HG02763 (cell line): Measurements from ENCODE around the gene GPC2.

Source experiments
- ATAC-seq: cut with Tn5 transposase; IDR thresholded peaks from one replicate; pipeline ENCODE4 v1.9.1; 2021; ENCODE audit warnings: mild to moderate bottlenecking, moderate library complexity; ENCODE audit not compliant: unreplicated experiment

The GPC2 gene

DNA sequence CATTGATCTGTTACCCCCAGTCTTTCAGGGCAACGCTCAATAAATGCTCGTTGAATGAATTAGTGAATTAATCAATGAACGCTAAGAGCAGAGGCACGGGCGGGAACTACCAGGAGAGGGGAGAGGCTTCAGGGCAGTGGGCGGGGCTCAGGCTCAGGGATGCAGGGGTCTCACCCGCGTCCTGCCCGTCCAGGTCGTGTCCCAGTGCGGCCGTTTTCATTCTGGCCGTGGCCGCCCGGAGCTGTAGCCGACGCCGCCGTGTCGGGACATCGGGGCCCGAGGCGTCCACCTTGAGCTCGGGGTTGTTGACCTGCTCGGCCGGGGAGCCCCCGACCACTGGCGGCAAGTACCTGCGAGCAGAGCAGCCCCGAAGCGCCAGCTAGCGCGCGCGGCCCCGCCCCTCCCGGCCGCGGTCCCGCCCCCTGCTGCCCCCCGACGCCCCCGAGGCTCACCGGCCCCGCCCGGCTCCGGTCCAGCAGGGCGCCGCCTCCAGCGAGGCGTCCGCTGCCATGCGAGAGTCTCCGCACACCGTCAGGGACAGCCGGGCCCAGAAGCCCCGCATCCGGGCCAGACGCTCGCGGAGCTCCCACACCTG is 6.0 kb downstream of the GPC2 start:
- ATAC-seq, result no peak

DNA sequence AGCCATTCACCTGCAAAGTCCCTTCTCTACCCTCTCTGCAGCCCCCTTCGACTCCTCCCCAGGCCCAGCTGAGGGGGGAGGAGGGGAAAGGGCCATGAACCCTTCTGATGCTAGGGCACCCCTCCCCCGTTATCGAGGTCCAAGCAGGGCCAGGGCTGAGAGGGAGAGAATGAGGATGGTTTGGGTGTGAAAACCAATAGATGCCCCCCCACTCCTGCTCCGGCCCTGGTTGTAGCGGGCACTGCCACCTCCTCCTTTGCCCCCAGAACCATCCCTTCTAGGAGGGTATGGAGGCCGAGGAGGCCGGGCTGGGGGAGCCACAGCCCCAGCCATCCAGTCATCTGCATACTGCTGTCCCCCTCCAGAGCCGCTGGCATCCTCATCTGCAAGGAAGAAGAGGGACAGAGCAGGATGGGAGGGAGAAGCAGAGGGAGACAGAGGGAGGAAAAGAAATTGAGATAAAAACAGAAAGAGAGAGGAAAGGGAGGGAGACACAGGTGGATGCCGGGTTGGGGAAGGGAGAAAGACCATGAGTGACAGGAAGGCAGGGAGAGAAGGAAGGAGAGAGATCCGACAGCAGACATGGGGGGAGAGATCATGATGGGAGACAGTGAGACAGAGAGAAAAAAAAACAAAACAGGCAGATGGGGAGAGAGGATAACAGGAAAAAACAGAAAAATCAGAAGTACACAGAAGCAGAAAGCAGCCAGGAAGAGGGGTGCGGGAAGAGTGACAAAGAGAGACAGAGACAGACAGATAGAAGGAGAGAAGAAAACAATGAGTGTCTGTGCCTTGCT is 6.9 kb downstream of the GPC2 start:
- ATAC-seq, result no peak

DNA sequence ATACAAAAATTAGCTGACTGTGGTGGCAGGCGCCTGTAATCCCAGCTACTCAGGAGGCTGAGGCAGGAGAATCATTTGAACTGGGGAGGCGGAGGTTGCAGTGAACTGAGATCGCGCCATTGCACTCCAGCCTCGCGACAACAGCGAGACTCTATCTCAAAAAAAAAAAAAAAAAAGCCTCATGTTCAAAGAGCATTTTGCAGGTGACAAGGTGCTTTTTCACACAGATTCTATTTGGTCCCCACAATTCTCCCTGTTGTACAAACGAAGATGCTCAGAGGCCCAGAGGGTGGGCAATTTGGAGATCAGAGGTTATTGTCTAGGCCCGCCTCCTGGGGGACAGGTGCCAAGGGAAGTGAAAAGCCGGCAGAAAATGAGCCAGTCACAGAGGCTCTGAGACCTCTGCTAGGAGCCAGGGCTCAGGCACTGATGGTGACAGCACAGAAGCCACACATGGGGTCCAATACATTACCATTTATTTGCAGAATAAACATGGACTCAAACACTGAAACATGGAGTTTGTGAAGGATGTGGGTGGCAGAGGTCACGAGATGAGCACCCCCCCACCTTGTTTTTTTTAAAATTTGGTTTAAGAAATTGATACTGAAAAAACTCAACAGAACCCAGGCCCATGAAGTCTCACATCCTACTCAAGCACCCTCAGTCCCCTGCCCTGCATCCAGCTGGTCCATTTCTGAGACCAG is 7.9 kb downstream of the GPC2 start:
- no peak for ATAC-seq

DNA sequence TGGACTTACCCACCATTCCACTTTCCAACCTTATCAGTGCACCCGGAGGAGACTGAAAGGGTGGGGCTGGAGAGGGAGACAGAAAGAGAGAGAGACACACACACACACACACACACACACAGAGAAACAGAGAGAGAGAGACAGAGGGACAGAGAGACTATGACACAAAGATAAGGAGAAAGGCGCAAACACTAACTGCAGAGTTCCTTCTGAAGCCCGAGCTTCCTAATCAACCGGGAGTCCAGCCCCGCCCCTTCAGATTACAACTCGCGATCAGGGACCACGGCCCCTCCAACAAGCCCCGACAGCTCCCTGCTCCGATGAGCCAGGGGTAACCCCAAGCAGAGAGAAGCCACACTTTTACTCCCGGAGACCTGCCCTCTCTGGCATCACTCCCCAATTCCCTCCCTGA is 9.3 kb downstream of the GPC2 start:
- ATAC-seq, result no peak

DNA sequence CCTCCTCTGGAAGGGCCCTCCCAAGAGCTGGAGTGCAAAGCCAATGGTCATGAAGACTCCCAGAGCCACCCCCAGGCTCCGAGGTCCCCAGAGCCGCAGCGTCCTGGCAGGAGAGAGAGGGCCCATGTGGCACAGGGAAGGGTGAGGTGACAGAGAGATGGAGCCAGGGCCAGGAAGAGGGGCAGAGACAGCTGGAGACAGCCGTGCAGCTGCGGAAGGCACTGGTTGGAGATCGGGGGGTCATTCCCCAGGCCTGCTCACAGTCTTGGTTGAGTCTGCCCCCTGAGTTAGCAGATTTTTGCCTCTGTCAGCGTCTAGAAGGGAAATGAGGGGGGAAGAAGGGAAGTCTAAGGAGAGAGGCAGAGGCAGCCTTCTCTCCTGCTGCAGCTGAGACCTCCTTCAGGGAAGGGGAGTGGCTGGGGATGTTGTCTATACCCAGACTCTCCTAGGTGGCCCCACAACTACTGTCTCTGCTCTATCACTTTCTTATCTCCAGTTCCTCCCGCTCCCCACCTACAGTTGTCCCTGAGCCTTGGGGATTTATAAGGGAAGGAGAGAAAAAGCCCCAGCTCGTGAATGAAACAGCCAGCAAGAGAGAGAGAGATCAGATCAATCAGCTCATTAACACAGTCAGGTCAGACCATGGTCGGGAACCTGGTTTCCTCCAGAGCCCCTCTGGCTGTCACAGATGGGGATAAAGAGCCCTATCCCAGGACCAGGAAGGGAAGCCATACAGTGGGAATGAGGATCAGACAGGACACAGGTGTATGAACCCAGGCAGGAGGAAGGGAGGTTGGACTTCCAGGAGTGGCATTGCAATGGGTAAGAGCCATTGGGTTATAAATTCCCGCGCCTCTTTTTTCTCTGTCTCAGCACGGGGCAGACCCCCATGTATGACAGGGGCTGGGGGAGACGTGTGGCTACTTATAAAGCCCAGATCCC is 9.9 kb downstream of the GPC2 start:
- no peak for ATAC-seq

DNA sequence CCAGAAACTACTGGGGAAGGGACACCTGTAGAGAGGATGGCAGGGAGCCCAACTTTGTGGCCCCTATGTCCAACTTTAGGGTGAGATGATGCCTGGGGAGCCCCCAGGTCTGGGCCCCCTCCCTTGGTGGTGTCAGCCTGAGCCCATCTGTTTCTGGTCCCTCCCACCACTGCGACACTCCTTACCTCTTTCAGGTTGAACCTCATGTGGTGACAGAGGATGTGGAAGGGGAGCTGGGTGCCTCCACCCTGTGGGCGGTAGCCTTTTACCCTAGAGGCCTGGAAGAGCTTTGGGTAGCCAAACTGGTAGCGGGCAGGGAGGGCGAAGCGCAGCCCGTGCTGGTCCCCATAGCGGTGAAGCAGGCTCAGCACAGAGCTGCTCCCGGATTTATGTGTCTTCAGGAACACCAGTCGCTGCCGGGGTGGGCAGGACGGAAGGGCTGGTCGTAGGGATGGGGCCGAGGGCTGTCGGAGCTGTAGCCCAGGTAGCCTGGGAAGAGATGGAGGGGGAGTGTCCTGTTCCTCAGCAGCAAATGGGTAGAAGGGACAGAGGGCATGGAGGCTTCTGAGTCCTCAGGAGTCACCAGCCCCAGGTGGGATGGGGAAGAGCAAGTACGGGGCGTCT is 10.8 kb downstream of the GPC2 start:
- no peak for ATAC-seq

DNA sequence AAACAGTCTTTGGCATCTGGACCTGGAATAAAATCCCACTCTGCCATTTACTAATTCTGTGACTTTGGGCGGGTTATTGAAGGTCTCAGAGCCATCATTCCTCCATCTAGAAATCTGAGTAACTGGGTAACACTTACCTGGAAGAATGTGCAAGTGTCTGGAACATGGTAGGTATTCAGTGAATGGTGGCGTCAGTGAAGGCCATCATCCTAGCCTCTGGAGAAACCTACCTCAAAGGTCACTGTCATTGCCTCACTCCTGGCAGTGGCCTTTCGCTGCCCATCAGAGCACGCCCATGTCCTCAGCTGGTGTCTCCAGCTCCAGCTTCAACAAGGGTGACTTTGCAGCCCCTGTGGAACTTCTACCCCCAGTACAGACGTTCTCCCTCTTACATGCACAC is 13.3 kb downstream of the GPC2 start:
- no peak for ATAC-seq

DNA sequence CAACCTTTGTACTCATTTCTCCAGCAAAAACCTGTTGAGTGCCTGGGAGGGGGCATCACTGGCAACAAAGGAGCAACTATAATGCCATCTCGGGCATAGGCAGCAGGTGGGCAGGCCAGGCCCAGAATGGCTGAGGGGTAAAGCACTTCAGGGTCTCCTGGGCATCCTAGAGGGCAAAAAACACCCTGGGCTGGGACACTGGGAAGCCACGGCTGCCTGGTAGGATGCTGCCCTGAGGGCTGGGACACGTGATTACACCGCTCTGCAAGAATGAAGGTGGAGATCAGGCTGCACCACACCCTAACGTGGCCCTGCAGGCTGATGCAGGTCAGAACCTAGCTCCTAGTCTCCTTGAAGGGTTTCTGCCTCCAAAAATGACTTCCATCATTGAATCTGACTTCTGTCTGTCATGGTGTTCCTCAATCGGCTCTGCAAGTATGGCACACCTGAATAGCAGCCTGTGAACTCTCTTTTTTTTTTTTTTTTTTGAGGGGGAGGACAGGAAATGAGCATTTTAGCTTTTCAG is 14.1 kb downstream of the GPC2 start:
- ATAC-seq, result no peak

DNA sequence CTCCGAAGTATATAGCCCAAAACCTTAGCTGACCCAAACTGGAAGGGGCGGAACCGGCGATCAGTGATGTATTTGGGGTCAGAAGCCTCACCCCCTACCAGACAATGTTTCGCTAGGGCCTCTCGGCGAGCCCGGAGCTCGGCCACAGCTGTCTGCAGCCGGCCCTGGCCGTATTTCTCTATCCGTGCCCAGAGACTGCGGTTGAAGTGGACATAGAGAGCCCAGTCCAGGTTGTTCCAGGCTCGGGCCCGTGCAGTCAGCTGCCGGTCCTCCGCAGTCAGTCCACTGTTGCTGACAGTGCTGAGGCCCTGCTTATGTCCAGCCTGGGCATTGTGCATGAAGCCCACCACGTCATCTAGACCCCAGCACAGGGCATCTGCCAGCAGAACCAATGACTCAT is 17.1 kb downstream of the GPC2 start:
- ATAC-seq, result no peak

DNA sequence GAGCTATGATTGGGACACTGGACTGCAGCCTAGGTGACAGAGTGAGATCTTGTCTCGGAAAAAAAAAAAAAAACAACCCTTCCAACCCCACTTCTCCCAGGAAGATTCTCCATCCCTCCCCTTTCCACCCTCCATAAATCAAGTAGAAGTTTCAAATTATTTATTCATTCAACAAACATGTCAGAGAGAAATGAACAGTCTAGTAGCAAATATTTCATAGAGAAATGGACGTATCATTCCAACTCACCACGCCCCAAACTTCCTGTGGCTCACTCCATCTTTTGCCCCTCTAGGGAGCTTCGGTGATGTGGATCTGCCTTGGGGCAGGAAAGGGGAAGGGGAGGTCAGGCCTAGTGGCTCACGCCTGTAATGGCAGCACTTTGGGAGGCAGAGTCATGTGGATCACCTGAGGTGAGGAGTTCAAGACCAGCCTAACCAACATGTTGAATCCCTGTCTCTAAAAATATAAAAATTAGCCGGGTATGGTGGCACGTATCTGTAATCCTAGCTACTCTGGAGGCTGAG is 18.0 kb downstream of the GPC2 start:
- ATAC-seq, result no peak

DNA sequence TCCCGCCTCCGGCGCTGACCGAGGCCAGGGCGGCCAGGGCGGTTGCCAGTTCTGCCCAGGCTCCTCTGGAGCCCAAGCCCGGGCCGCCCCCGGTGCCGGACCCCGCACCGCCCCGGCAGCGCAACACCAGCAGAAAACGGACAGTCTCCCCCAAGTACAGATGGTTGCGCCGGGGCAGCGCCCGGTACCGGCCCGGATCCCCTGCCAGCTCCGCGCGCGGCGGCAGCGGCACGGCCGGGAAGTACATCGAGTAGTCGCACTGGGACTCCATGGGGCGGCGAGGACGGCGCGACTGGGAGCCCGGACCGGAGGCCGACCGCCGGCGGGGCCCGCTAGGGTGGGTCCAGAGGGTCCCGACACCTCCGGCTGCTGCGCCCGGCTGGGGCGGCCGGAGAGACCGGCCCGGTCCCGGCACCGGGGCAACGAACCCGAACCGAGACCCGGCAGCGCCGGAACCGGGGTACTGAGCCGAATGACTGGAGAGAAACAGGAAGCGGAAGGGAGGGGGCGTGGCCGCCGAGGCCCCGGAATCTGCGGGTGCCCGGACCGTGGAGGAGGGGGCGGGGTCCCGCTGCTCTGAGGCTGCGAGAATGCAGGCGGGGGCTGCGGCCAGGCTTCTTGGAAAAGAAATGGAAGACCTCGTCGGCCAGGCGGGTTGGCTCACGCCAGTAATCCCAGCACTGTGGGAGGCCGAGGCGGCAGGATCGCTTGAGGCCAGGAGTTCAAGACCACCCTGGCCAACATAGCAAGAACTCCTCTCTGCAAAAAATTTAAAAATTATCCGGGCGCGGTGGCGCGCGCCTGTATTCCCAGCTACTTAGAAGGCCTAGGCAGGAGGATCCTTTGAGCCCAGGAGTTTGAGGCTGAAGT is 18.7 kb downstream of the GPC2 start, which contains the start of gene TRAPPC14:
TSS of gene TRAPPC14 (minus strand) at position 495 of the 870 bp plus-strand sequence. CDS start at position 271, 224 bp downstream.
- no peak for ATAC-seq

DNA sequence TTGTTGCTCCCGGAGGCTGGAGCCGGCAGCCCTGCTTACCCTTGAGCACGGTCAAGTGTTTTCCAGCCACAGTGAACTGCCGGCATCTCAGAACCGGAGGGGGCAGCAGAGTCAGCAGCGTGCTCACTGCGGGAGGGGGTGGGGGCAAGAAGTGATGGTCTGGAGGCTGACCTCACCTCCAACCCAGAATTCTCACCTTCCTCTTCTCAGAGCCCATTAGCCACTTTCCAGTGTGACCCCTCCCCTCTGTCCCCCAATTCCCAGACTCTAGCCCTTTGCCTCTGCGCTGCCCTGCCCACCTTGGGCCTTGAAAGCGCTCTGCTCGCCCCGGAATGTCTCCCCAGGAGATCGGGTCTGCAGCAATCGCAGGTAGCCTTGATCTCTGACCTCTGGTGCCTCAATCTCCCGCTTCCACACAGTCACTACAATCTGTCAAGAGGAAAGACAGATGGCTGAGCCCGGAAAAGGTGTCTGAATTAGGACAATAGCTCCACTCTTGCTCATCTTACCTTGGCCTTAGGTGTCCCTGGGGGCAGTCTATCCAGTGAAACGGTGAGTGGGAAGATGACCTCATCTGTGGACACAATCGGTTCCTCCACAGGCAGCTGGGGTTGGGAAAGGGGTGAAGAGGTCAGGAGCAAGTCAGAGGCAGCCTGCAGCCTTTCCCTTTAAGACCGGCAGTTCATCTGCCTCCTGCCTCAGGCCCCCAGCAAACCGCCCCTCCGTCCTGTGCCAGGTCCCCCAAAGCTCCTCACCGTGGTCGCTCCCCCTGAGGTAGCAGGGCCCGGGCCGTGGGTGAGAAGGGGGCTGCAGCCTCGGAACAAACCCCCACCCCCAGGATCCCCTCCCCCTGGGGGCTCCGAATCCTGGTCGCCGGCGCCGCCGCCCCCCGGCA is 19.6 kb downstream of the GPC2 start:
- no peak for ATAC-seq

DNA sequence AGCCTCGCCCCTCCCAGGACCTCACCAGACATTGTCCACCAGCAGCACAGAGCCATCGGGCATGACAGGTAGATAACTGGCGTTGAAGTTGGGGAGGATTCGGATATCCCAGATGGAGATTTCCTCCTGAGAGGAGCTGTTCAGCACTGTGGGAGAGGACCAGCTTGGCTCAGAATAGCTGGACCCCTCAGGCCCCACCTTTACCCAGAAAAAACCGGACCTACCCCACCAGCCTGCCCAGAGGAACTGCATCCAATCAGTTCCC is 20.2 kb downstream of the GPC2 start:
- no peak for ATAC-seq

DNA sequence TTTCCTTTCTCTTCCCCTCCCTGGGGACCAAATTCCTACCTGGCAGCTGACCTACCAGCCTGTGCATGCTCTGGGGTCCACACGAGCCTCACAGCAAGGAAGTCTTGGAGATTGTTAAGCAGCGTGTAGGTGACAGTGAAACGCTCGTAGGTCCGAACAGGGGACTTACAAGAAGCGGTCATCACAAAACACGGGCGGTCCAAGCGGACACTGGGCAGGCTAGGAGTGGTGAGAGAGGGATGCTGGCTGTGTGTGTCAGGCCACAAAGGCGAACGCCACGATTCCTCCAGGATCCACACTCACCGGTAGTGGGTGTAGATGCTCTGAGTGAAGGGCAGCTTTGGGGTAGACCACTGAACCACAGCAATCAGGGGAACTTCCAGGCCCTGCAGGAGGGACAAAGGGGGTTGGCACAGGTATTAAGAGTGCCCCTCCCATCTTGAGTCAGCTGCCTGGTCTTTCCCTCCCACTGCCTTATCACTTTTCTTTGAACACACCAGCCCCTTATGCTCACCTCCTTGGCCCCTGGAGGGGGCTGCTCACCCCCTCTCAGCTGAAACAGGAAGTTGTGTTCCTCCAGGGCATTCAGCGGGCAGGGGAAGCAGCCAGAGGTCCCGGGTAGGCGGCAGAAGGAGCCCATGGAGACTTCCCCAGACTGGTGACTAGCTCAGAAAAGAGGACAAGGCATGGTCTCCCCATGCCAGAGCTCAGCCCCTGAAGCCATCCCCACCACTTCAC is 20.7 kb downstream of the GPC2 start:
- no peak for ATAC-seq

DNA sequence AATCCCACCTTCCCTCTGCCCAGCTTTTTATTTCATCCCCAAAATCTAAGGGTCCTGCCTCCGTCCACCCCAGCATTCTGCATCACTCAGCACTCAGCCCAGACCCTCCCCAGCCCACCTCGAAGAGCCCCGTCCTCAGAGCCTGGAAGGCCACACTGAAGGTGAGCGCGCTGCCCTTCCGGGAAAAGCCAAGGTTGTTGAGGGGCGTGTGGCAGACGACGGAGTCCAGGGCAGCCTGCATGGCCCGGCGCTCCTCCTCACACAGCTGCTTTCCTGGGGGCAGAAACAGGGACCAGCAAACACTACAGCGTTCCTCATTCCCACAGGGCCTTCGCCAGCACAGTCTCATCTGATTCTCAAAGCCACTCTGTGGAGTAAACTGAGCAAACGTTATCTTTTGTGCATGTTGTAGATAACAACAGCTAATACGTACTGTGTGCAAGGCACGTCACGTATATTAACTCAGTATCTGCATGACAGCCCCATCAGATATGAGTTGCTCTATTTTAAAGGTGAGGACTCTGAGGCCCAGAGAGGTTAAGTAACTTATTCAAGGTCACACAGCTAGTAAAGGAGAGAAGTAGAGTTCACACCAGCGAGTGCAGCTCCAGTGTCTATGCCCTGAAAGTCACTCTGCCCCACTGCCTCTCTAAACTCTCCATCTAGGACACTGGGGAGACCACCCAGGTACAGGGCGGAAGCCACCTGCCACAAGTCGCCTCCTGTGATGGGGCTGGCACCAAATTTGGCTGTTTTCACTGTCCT is 21.4 kb downstream of the GPC2 start:
- no peak for ATAC-seq

DNA sequence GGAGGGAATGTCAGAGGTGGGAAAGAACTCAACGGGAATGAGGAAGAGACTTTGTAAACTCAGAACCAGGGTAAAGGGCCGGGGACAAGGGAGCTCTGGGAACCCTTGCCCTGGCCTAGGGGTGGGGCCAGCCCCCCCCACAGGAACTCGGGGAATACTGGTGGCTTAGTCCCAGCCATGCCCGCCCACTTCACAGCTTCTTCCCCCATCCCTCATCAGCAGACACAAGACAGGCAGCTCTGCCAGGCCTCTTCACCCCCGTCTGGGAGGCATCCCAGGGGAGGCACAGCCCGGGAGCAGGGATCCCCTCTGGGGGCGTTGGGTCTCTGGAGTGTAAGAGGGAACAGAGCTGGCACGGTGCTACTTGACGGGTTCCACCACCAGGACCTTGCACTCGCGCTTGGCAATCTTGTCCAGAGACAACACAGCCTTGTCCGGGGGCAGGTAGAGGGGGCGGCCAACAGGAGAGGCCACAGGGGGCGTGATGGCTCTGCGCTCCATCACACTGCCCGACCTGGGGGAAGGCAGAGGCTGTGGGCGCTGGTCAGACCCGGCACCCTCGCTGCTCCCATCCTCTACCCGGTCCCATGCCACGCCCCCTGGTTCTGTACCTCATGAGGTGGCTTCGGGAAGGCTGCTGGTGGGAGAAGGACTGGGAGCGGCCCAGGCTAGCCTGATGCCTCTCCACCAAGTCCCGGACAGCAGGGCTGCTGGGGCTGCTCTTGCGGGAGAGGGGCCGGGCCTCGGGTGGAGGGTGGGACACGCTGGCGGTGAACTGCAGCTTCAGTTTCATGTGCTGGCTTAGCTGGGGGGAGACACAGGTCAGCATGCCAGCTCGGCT is 22.3 kb downstream of the GPC2 start:
- ATAC-seq, result no peak
